ENCODE data around the gene DBP.
"Not testable (repeated sequence)": the region's sequence is repeated elsewhere in the genome, so short reads cannot be mapped to it uniquely, and the experiment has no call there.

DBP gene, protein sequence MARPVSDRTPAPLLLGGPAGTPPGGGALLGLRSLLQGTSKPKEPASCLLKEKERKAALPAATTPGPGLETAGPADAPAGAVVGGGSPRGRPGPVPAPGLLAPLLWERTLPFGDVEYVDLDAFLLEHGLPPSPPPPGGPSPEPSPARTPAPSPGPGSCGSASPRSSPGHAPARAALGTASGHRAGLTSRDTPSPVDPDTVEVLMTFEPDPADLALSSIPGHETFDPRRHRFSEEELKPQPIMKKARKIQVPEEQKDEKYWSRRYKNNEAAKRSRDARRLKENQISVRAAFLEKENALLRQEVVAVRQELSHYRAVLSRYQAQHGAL

DNA sequence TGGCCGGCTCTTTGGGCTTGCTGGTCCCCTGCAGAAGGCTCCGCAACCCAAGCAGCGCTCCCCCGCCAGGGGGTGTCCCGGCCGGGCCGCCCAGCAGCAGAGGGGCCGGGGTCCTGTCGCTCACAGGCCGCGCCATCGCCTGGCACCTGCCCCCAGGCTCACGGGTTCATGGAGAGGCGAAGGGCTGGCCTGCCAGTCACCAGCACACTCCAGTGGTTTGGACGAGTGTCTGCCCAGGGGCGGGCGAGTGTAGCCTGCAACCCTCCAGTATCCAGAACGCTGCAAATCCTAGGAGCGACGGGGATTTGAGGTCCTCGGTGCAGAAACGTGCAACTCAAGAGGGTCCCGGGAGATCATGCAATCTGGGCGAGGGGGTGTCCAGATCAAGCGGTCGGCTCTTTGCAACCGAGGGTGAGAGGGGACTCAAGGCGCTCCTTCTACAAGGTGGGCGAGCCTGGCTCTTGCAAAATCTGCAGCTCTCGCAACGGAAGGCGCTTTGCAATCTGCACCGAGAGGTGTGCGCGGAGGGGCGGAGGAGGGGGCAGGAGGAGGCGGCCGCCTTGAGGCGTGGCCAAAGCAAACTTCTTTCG, at the start of gene DBP:
TSS of gene DBP (minus strand) at position 521 of the 590 bp plus-strand sequence. CDS start at position 136, 385 bp downstream.
- Histone ChIP-seq H3K4me1 (ENCODE audit: control insufficient read depth, low read depth, low read length) (peaks cover 36% of the 10 kb centered on the region), H3K9ac (ENCODE audit: low read length) (peak within 1 kb of the TSS; percentile 88), H3K4me3 (ENCODE audit: low read length) (peak within 1 kb of the TSS; percentile 79), H3K36me3 (ENCODE audit: control insufficient read depth, low read depth, low read length) (no peaks in the 10 kb centered on the region), H3K27ac (ENCODE audit: low read length) (peak within 1 kb of the TSS; percentile 97), H3K9me3 (ENCODE audit: control insufficient read depth, low read depth, low read length) (no peaks in the 10 kb centered on the region), H3K27me3 (ENCODE audit: control insufficient read depth, insufficient read depth, low read length) (peaks cover 10% of the 10 kb centered on the region)

DNA sequence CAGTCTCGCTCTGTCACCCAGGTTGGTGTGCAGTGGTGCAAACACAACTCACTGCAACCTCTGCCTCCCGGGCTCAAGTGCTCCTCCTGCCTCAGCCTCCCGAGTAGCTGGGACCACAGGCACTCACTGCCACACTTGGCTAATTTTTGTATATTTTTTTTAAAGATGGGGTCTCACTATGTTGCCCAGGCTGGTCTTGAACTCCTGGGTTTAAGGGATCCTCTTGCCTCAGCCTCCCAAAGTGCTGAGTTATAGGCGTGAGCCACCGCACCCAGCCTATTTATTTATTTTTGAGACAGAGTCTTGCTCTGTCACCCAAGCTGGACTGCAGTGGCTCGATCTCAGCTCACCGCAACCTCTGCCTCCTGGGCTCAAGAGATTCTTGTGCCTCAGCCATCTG, 49.5 kb upstream of the DBP start:
- H3K9me3 ChIP-seq (ENCODE audit: control insufficient read depth, low read depth, low read length); H3K4me3 ChIP-seq (ENCODE audit: low read length); H3K4me1 ChIP-seq (ENCODE audit: control insufficient read depth, low read depth, low read length); H3K27me3 ChIP-seq (ENCODE audit: control insufficient read depth, insufficient read depth, low read length); H3K36me3 ChIP-seq (ENCODE audit: control insufficient read depth, low read depth, low read length); H3K27ac ChIP-seq (ENCODE audit: low read length); H3K9ac ChIP-seq (ENCODE audit: low read length): not testable (repeated sequence)

DNA sequence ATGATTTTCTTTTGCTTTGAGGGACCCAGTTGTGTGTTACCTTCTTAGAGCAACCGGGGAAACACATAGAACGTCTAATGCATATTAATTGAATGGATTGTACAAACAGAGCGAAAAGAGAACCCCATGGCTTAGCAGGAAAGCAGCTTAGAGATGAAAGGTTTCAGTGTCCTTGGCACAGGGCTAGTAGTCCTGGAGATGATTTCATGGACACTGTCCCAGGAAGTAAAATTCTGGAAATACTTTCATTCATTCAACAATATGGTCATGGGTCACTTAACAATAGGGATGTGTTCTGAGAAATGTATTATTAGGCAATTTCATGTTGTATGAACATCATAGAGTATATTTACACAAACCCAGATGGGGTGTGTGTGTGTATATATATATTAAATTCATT, 48.9 kb upstream of the DBP start:
- Histone ChIP-seq H3K27ac (ENCODE audit: low read length) (no peak overlapping the region), H3K4me1 (ENCODE audit: control insufficient read depth, low read depth, low read length) (no peaks in the 10 kb centered on the region), H3K9me3 (ENCODE audit: control insufficient read depth, low read depth, low read length) (no peaks in the 10 kb centered on the region), H3K36me3 (ENCODE audit: control insufficient read depth, low read depth, low read length) (no peaks in the 10 kb centered on the region), H3K27me3 (ENCODE audit: control insufficient read depth, insufficient read depth, low read length) (no peaks in the 10 kb centered on the region), H3K4me3 (ENCODE audit: low read length) (no peak overlapping the region), H3K9ac (ENCODE audit: low read length) (no peak overlapping the region)

DNA sequence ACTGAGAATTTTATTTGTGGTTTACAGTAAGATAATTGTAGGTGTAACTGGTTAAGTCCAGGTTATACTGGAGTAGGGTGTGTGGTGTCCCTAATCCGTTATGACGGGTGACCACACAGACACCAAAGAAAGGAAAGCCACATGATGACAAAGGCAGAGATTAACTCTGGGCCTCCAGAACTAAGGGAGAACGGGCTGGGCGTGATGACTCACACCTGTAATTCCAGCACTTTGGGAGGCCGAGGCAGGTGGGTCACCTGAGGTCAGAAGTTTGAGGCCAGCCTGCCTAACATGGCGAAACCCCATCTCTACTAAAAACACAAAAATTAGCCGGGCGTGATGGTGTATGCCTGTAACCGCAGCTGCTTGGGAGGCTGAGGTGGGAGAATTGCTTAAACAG, 48.4 kb upstream of the DBP start:
- no peaks in the 10 kb centered on the region for H3K4me1 ChIP-seq (ENCODE audit: control insufficient read depth, low read depth, low read length)
- no peak overlapping the region for H3K27ac ChIP-seq (ENCODE audit: low read length)
- no peaks in the 10 kb centered on the region for H3K27me3 ChIP-seq (ENCODE audit: control insufficient read depth, insufficient read depth, low read length)
- H3K9me3 ChIP-seq (ENCODE audit: control insufficient read depth, low read depth, low read length): no peaks in the 10 kb centered on the region
- H3K4me3 ChIP-seq (ENCODE audit: low read length): no peak overlapping the region
- H3K9ac ChIP-seq (ENCODE audit: low read length): no peak overlapping the region
- H3K36me3 ChIP-seq (ENCODE audit: control insufficient read depth, low read depth, low read length): no peaks in the 10 kb centered on the region

DNA sequence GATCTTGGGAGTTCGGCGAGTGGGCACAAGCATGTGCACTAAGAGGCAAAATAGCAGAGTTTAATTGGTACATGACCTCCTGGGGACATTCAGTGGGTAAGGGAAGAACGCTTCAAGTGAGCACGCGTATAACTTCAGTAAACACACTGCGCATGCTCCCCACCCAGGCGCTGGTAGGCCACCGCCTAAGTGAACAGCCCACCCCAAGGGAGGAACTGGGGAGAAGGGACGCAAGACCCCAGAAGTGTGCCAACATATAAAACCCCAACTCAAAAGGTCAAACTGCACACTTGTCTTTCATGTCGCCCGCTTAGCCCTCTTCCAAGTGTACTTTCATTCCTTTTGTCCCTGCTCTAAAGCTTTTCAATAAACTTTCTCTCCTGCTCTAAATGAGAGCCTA, 46.2 kb upstream of the DBP start:
- no peaks in the 10 kb centered on the region for H3K9me3 ChIP-seq (ENCODE audit: control insufficient read depth, low read depth, low read length)

DNA sequence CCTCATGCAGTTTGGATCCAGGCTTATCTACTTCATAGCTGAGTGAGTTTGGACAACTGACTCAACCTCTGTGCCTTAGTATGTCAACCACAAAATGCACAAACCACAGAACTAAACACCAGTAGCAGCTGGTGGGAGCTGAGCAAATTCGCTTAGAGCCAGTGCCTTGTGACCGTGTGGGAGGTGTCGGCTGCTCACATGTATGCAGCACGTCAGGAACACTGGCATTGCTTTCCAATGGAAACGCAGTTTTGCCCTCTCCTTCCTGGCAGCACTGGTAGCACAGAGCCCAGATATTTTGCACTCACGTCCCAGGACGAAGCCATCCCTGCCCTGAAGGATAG, 43.9 kb upstream of the DBP start:
- H3K4me3 ChIP-seq (ENCODE audit: low read length): no peak overlapping the region
- H3K9me3 ChIP-seq (ENCODE audit: control insufficient read depth, low read depth, low read length): no peaks in the 10 kb centered on the region
- H3K9ac ChIP-seq (ENCODE audit: low read length): no peak overlapping the region
- no peaks in the 10 kb centered on the region for H3K27me3 ChIP-seq (ENCODE audit: control insufficient read depth, insufficient read depth, low read length)
- no peak overlapping the region for H3K27ac ChIP-seq (ENCODE audit: low read length)
- no peaks in the 10 kb centered on the region for H3K36me3 ChIP-seq (ENCODE audit: control insufficient read depth, low read depth, low read length)
- no peaks in the 10 kb centered on the region for H3K4me1 ChIP-seq (ENCODE audit: control insufficient read depth, low read depth, low read length)

More for the DNA sequence above, 46.2 kb upstream of the DBP start:
- Histone ChIP-seq H3K27me3 (ENCODE audit: control insufficient read depth, insufficient read depth, low read length) (no peaks in the 10 kb centered on the region), H3K36me3 (ENCODE audit: control insufficient read depth, low read depth, low read length) (no peaks in the 10 kb centered on the region), H3K27ac (ENCODE audit: low read length) (no peak overlapping the region), H3K4me1 (ENCODE audit: control insufficient read depth, low read depth, low read length) (no peaks in the 10 kb centered on the region), H3K9ac (ENCODE audit: low read length) (no peak overlapping the region), H3K4me3 (ENCODE audit: low read length) (no peak overlapping the region)

DNA sequence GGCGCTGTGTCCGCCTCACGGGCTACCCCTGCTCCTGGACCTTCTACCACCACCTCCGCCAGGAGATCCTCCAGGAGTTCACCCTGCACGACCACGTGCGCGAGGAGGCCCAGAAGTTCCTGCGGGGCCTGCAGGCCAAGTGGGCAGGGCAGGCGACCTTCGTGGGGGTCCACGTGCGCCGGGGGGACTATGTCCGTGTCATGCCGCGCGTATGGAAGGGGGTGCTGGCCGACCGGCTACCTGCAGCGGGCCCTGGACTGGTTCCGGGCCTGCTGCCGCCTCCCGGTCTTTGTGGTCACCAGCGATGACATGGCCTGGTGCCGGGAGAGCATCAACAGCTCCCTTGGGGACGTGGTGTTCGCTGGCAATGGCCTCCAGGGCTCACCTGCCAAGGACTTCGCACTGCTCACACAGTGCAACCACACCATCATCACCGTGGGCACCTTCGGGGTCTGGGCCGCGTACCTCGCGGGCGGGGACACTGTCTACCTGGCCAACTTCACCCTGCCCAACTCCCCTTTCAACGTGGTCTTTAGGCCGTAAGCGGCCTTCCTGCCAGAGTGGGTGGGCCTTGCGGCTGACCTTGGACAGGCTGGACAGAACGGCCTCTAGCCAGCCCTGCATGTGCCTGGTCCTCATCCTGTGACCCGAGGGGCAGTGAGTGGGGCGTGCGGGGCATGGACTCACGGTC, 43.4 kb upstream of the DBP start:
- no peak overlapping the region for H3K9ac ChIP-seq (ENCODE audit: low read length)
- no peaks in the 10 kb centered on the region for H3K36me3 ChIP-seq (ENCODE audit: control insufficient read depth, low read depth, low read length)
- no peak overlapping the region for H3K27ac ChIP-seq (ENCODE audit: low read length)
- H3K4me3 ChIP-seq (ENCODE audit: low read length): no peak overlapping the region
- H3K9me3 ChIP-seq (ENCODE audit: control insufficient read depth, low read depth, low read length): no peaks in the 10 kb centered on the region
- no peaks in the 10 kb centered on the region for H3K4me1 ChIP-seq (ENCODE audit: control insufficient read depth, low read depth, low read length)
- H3K27me3 ChIP-seq (ENCODE audit: control insufficient read depth, insufficient read depth, low read length): no peaks in the 10 kb centered on the region

DNA sequence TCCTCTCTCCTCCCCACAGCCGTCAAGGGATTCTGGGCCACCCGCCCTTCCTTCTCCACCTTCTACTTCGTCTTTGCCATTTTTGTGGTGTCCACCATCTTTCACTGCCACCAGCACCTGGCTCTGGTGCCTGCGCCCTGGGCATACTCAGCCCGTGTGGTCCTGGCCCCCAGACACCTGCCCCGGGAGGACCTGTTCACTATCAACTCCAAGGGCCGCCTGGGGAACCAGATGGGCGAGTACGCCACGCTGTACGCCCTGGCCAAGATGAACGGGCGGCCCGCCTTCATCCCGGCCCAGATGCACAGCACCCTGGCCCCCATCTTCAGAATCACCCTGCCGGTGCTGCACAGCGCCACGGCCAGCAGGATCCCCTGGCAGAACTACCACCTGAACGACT, 42.8 kb upstream of the DBP start:
- H3K27ac ChIP-seq (ENCODE audit: low read length); H3K4me1 ChIP-seq (ENCODE audit: control insufficient read depth, low read depth, low read length); H3K9ac ChIP-seq (ENCODE audit: low read length); H3K4me3 ChIP-seq (ENCODE audit: low read length); H3K9me3 ChIP-seq (ENCODE audit: control insufficient read depth, low read depth, low read length); H3K36me3 ChIP-seq (ENCODE audit: control insufficient read depth, low read depth, low read length); H3K27me3 ChIP-seq (ENCODE audit: control insufficient read depth, insufficient read depth, low read length): not testable (repeated sequence)

DNA sequence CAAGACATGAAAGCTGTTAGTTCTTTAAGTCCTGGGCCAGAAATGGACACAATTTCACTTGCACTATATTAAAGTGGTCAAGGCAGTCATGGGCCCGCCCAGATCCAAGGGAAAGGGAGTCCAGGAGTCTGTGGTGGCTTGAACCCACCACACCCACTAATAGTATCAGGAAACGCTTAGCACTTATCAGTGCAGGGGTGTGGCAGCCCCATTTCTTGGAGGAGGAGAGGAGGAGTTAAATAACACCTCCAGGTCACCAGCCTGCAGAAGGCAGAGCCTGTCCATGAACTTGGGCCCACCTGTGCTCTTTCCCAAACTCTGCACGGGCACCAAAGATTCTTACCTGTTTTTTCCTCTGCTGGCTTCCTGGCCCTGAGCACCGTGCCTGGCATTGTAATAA, 41.0 kb upstream of the DBP start:
- Histone ChIP-seq H3K9me3 (ENCODE audit: control insufficient read depth, low read depth, low read length) (no peaks in the 10 kb centered on the region), H3K4me1 (ENCODE audit: control insufficient read depth, low read depth, low read length) (peaks cover 19% of the 10 kb centered on the region), H3K36me3 (ENCODE audit: control insufficient read depth, low read depth, low read length) (no peaks in the 10 kb centered on the region), H3K27me3 (ENCODE audit: control insufficient read depth, insufficient read depth, low read length) (peaks cover 12% of the 10 kb centered on the region), H3K4me3 (ENCODE audit: low read length) (no peak overlapping the region), H3K9ac (ENCODE audit: low read length) (no peak overlapping the region), H3K27ac (ENCODE audit: low read length) (no peak overlapping the region)

DNA sequence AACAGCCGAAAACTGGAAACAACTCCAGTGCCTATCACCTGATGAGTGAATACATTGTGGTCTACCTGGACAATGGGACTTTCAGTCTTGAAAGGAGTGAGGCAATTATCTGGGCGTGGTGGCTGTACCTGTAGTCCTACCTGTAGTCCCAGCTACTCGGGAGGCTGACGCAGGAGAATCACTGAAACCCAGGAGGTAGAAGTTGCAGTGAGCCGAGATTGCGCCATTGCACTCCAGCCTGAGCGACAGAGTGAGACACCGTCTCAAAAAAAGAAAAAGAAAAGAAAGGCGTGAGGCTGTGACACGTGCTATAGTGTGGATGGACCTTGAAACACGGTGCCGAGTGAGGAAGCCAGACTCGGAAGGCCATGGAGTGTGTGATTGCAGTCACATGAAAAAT, 39.7 kb upstream of the DBP start:
- Histone ChIP-seq H3K4me3 (ENCODE audit: low read length) (no peak overlapping the region), H3K27ac (ENCODE audit: low read length) (no peak overlapping the region), H3K4me1 (ENCODE audit: control insufficient read depth, low read depth, low read length) (peaks cover 19% of the 10 kb centered on the region), H3K36me3 (ENCODE audit: control insufficient read depth, low read depth, low read length) (no peaks in the 10 kb centered on the region), H3K9me3 (ENCODE audit: control insufficient read depth, low read depth, low read length) (no peaks in the 10 kb centered on the region), H3K9ac (ENCODE audit: low read length) (no peak overlapping the region), H3K27me3 (ENCODE audit: control insufficient read depth, insufficient read depth, low read length) (peaks cover 12% of the 10 kb centered on the region)

DNA sequence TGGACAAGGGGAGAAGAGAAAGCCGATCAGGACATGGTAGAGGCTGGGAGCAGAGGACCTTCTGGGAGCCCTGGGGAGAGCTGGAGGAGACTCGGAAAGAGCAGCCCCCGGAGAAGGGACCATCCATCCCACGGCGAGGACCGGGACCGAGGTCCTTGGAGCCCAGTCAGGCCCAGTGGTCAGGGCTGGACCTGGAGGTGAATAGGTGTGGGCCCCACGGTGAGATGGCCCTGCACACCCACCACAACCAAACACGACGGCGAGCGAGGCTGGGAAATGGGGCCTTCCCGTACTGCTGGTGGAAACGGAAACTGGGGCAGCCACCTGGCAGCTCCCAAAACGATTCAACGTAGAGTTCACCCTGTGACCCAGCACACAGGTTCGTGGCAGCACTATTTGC, 39.3 kb upstream of the DBP start:
- Histone ChIP-seq H3K27ac (ENCODE audit: low read length) (no peak overlapping the region), H3K4me3 (ENCODE audit: low read length) (no peak overlapping the region), H3K36me3 (ENCODE audit: control insufficient read depth, low read depth, low read length) (no peaks in the 10 kb centered on the region), H3K27me3 (ENCODE audit: control insufficient read depth, insufficient read depth, low read length) (peaks cover 12% of the 10 kb centered on the region), H3K4me1 (ENCODE audit: control insufficient read depth, low read depth, low read length) (peaks cover 19% of the 10 kb centered on the region), H3K9me3 (ENCODE audit: control insufficient read depth, low read depth, low read length) (no peaks in the 10 kb centered on the region), H3K9ac (ENCODE audit: low read length) (no peak overlapping the region)

All from iPS-18a (cell line).